ENCODE data around the gene NTMT2.
A peak's percentile ranks its signal among the peaks of the same experiment; 100 is the strongest.
"Not testable (repeated sequence)": the region's sequence is repeated elsewhere in the genome, so short reads cannot be mapped to it uniquely, and the experiment has no call there.

NTMT2 gene

DNA sequence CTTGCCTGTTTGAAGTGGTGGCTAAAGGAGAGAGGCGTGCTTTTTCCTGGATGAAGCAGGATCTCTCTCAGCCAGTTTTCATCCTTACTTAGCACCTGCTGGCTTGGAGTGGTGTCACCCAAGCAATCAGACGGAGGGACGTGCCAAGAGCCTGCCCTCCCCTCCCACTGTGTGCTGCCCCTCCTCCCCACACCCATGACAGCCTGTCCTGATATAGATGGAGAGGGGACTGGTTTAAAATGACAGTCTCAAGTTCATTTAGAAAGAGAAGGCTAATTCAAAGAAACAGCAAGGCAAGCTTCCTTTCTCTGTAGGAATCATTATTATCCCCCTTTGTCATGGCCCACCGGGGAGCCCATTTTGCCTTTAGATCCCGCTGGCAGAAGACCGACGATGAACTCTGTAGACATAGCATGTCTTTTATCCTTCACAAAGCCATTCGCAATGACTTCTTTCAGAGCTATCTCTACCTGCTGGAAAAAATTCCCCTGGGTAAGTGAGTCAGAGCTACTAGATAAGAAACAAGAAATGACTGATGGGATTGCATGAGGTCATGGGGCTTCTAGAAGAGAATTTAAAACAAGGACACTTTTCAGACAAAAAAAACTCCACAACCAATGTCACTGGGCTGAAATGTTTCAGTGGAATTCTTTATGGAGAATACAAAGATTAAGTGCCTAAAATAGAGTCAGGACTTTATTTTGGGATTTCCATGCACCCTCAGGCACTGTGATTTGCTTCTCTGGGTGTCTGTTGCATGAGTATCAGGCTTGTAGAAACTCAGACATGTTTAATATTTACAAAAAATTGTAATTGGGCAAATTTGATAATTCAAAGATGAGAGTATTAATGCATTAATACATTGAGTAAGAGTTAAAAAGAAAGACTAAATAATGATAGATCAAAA is at the start of gene NTMT2:
NTMT2 (plus strand) TSS at position 190 of the 907 bp plus-strand sequence; CDS start at position 339, 149 bp downstream.
- DNase-seq: no peak

DNA sequence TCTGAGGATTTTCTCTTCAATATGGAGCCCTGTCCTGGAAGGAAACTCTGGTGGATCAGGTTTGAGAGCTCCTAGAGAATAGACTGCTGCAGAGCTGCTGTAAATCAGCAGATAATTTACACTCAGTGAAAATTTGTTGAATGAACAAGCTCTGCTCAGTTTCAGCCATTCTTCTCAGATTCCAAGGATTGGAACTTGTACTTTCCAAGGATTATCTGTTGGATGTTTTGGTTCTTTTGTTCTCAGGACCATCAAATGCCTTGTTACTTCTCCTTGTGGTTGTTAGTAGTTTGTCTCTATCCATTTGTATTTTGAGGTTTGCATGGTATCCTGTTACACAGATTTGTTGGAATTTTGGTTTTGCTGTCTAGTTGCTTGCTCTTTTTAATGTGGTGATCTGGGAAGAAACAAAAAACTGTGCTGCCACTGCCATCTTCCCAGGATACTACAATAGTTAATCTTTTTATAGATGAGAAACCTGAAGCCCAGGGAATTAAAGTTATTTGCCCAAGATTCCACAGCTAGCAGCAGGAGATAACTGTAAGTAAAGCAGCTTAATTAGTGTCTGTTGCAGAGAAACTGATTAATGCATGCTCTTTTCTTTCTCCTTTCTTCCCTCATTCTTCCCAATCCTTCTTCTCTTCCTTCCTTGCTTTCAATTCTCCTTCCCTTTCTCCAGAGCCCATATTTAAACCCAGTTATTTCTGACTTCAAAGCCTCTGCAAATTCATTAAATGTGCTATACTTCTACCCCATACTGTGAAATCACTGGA is 49.6 kb upstream of the NTMT2 start:
- DNase-seq: no peak

DNA sequence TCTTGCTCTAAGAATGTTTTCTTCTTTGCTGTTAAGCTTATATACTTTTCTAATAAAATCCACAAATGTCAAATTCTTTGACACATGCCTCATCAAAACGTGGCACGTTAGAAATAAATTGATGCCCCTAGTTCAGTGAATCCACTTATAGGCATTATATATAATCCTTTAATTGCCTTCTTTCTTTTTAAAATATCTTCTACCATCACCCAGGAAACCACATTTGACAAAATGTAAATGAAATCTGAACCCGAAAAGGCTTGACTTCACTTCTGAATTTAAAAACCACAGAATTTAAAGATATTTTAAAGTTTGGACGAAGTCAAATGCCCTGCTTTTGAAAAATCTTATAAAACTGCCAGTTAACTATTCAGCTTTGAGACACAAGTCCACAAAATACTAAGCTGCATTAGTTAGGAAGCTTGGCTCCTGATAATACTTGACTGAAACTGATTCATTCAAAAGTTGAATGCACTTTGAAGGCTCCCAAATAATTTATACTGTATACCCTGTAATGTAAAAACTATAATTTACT is 48.9 kb upstream of the NTMT2 start:
- no peak for DNase-seq

DNA sequence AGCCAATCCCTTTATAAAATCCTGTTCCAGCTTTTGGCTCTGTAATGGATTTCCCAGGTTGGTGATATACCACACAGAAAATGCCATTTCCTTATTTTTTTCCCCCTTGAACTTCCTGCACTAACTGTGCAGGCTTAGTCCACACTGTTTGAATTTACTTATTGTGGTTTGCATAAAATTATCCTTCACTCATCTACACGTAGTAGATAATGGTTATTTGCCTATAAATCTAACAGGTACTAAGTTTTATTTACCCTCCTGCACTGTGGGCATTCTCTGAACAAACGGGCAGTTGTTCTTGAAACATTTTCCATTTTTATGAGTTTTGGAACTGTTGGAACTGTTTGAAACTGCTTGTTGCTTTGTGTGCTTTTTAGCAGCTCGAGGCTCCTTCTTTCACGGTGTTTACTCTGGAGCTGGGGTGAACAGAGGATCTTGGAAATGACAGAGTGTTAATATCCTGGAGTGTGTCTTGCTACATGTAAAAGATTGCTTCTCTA is 48.3 kb upstream of the NTMT2 start:
- no peak for DNase-seq

DNA sequence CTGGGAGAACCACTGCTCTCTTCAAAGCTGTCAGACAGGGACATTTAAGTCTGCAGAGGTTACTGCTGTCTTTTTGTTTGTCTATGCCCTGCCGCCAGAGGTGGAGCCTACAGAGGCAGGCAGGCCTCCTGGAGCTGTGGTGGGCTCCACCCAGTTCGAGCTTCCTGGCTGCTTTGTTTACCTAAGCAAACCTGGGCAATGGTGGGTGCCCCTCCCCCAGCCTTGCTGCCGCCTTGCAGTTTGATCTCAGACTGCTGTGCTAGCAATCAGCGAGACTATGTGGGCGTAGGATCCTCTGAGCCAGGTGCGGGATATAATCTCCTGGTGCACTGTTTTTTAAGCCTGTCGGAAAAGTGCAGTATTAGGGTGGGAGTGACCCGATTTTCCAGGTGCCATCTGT is 32.6 kb upstream of the NTMT2 start:
- not testable (repeated sequence) for DNase-seq

DNA sequence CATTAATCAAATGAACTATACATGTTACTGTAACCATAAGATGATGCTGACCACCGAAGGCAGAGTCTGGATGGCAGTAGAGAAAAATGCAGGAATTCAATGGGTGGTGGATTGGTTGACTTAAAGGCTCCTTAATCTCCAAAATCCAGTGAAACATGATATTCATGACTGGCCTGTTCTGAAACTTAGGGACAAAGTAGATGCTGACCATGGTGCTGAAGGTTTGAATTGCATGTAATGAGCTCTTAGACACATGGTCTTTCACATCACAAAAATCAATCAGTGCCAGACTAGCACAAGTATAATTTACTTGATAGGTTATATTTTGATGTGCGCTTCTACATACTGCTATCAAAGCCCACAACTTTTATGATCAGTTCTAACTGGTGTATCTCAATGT is 30.9 kb upstream of the NTMT2 start:
- DNase-seq: no peak

DNA sequence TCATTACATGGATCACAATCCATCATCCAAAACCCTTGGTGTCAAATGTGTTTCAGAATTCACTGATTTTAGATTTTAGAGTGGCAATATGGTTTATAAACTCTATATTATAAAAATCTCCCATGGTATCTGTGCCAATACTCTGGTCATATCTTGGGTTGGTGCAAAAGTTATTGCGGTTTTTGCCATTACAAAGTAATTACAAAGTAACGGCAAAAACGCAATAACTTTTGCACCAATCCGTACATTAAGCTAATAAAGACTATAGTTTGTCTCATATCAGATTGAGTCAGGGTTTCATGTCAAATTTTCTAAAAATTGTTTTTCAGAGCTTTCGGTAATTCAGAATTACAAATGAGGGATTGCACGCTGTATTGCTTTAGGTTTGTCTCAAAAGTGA is 23.4 kb upstream of the NTMT2 start:
- DNase-seq: no peak

DNA sequence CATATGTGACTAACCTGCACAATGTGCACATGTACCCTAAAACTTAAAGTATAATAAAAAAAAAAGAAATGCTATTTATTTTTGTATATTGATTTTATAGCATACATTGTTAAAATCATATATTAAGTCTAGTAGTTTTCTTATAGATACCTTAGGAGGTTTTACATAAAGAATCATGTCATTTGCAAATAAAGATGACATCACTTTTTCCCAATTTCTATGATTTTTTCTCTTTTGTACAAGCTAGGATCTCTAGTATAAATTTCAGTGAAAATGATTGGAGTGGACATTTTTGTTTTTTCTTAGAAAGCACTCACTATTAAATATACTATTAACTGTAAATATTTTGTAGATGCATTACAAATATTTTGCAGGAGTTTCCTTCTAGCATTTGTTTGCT is 20.5 kb upstream of the NTMT2 start:
- DNase-seq: no peak

DNA sequence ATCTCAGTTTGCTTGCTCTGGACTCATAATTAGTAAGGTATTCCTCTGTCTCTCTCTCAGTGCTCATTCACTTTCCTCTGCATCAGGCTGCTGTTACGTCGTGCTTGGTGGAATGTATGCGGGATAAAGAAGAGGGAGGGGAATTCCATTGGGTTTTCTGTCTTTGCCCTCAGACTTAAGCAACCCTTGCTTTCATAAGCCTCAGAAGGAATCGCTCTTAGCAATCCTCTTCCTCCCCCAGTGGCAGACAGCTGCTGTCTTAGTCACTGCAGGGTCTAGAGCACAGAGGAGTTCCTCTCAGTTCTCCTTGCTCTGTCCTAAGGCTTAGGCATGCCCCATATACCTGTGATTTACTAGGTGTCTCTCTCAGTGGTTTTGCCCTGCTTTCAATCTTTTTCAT is 19.1 kb upstream of the NTMT2 start:
- DNase-seq: peak; percentile 17 to 31 (median 29)

DNA sequence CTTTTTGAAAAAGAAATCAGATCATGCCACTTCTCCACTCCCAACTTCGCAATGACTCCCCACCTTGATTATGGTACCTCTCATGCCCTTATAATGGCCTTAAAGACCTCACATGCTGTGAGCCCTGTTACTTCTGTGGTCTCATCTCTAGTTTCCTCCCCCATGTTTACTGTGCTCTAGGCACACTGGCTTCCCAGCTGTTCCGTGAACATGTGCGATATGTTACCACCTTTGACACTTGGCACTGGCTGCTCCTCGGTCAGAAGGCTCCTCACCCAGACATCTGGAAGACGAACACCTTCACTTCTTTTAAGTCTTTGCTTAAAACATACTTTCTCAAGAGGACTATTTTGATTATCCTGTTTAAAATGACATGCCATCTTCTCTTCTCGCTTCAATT is 14.3 kb upstream of the NTMT2 start:
- no peak for DNase-seq

DNA sequence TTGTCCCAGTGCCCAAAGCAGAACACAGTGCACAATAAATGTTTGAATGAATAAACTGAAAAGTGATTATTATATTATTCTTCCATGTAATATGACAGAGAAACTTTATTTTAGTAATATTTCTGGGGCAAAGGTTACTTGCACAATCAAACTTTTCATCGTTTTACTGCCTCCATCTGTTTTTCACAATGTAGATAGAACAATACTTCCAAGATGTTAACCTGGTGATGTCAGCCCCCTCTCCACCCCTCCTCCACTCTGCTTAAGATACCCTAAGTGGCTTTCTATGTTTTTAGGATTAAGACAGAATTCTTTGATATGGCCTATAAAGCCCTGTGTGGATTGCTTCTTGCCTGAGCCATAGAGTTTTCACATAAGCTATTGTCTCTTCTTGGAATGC is 13.8 kb upstream of the NTMT2 start:
- DNase-seq: no peak

DNA sequence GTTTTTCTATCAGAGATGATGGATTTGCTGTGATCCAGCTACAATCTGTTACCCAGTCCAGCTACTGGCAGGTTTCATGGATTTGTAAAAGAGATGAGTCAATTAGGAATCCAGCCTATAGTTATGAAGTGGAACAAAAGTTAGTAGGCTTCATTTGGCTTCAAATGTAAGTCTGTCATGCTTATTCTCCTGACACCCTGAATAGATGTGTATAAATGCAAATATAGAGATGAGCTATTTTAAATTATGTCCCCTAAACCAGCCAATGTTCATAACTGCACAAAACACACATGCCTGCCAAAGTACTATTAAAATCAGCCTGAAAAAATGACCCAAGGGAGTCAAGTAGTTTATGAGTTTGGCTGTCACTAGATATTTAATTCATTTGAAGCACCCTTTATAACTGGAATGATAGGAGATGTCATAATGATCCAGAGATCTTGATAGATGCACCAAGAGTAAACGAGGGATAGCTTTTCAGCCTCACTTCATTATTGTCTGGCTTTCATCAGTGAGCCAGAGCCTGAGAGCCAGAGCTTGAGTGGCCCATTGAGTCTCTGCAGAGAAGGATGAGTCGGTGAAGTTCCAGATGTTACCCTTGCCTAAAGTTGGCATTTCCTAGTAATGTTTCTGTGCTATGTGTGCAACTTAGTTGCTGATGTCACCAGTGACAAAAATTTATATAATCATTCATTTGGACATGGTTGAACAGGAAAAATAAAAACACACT is 11.8 kb upstream of the NTMT2 start:
- no peak for DNase-seq

DNA sequence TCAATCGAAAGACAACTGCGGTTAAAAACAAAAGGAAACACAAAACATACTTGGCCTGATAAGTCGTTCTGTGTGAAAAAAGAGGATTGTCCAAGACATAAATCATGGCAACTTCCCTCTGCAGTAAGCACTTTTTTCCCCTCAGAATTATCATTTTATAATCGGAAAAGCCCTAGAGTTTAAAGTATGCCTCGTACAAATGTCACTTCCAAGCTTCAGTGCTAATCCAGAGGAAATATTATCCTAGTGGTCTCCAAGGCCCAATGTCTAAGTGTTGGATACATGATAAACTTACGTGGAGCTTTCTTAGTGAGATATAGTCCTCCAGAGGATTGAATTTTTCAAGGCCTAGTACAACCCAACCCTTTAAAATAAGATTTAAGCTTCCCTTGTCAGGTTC is 11.2 kb upstream of the NTMT2 start:
- no peak for DNase-seq

DNA sequence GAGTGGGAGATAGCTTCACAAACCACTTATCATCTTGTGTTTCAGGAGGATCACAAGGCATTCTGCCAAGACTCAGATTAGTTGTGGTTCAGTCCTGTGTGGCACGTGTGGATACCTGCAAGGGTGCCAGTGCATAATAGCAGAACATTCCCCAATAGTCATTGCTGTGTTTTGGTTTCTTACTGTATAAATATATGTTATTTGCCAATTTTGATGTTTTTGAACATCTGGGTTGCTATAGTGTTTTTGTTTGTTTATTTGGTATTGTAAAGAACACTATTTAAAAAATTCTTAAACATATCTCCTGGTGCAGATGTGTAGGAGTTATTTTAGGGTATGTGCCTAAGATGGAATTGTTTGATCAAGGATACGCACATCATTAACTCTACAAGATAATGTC is 5.4 kb upstream of the NTMT2 start:
- no peak for DNase-seq

DNA sequence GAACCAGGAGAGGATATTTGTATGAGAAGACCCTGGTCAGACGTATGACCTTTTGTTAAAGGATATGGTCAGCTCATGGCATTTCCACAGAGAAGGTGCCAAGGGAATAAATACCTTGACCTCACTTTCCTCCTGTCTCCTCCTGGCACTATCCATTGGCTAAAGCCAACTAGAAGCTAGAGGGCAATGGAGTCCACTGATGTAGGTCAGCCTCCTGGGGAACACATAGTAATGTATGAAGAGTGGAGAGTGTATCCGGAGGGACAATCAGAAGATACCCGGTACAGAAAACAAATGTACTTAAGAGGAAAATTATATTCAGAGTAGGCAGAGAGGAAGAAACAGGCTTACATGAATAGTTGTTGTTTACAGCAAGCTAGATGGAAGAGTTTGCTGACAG is 698 bp upstream of the NTMT2 start:
- DNase-seq: no peak

DNA sequence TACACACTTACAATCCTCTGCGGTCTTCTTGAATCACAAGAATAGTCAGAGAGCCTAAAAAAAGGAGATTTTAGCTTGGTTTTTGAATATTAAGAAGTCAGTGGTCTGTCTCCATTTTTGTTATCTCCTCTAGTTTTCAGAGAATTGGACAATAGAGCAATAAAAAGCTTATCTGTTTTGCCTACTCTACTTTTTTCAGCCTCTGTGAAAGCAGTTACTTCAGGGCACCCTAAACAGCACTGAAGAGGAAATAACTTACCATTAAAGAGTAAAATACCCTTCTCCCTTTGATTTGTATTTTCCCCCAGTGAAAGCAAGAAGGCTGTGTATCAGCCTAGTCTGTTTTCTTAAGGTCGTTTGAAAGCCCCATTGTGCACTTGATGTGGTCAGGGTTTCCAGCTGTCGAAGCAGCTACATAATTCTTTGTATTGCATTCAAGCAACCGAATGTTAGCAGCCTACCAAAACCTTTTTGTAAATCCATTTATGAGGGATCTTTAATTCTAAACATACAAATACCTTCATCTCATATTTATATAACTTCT is 1.0 kb downstream of the NTMT2 start:
- DNase-seq: no peak

DNA sequence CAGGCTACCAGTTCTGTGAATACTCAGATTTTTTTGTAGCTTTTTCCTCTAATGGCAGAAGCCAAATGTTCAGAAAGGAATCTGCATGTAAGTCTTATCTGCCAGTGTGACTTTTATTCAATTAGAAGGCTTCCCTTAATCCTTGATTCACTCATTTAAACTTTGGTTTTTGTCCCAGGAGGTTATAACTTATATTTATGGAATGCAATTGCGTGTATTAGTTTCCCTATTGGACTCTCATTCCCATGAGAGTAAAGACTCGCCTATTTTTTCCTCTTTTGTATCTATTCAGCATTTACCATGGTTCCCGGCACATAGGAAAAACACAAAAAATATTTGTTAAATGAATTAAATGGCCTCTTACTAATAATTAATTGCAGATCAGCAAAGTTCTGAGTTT is 3.5 kb downstream of the NTMT2 start:
- no peak for DNase-seq

DNA sequence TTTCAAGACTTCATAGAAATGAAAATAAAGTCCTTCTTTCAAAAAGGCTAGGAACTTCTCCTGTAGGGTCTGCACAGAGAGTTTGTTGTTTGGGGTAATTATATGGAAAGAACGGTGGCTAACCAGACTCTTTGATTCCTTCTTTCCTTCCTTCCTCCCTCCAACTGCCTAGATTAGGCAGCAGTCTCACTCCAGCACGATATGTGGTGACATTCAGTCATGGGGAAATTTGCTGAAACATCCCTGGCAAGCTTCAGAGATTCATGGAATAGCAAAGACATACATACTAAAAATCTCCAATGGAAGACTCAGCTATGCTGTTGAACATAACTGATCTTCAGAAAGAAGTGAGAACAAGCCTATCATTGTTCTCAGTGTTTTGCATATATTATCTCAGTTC is 4.3 kb downstream of the NTMT2 start:
- no peak for DNase-seq

DNA sequence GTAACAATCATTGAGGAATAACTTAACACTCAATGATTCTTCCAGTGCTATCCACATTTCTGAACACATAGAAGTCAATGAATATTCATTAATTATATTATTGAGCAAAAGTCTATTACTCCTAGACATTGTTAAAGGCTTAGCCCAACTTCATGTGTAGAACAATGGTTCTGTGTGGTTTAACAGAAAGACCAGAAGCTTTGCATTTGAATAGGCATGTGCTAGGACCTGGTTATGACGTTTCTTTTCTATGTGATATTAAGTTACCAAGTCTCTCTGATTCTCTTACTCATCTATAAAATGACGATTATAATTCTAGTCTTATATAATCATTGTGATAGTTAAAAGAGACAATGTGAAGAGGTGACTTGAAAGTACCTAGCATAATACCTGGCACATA is 5.2 kb downstream of the NTMT2 start:
- DNase-seq: no peak

DNA sequence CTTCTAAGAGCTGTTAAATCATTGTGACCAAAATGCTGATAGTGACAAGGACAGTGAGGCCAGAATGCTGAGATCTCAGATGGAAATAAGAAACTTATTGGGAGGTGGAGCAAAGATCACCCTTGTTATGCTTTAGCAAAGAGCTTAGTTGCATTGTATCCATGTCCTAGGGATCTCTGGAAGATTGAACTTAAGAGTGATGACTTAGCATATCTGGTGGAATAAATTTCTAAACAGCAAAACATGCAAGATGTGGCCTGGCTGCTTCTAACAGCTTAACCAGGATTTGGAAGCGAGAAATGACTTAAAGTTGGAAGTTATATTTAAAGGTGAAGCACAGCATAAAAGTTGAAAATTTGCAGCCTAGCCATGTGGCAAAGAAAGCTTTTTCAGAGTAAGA is 7.7 kb downstream of the NTMT2 start:
- DNase-seq: no peak

DNA sequence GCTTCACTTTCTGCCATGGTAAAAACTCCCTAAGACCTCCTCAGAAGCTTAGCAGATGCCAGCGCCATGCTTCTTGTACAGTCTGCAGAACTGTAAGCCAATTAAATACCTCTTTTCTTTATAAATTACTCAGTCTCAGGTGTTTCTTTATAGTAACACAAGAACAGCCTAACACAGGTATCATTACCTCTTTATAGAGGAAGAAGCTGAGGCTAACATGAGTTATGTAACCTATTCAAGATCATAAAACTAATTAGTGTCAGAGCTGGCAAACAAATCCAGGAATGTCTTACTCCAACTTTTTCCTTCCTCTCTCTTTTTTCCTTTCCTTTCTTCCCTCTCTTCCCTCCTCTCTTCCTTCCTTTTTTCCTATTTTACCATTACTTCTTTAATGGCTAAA is 9.3 kb downstream of the NTMT2 start:
- DNase-seq: no peak

DNA sequence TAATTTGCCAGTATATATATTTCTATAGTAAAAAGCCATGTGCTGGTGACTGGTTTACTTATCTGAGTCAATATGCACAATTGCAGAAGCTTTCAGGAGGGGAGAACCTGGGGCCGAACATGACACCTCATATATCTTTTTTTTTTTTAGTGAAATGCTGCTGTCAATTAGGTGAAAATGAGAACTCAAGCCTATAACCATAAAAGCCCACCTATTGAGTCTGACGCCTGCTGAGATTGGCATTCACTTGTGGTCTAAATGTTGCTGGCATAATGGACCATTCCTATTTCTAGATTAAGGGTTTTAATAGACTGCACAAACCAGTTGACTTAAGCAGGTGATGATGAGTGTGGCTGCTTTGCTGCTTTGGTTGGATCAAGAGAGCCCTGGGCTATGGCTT is 10.8 kb downstream of the NTMT2 start:
- DNase-seq: no peak

DNA sequence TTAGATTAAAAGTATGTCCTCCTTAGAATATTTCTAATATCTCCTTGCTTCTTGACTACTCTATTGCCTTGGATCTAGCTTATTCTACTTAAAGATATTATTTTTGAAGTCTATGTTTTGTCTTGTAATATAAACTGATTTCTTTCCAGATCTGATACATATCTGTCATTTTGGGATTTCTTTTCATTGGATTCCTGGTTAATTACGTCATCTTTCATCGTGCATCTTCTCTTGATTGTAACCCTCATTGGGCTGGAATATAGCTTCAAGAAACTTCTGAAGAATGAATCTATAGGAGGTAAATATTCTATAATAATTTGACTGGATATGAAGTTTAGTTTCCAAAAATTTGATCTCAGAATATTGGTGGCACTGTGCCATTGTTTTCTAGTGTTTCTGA is 12.1 kb downstream of the NTMT2 start:
- DNase-seq: no peak

Data from suppressor macrophage treated with lipopolysaccharide for 1 hour (primary cell).